ENCODE results near the gene DRP2. TPM values are rescaled to one million over a fixed set of nuclear protein-coding genes. Genes with fewer than 3 reads are reported as not detected.
"Not testable (repeated sequence)": the region's sequence is repeated elsewhere in the genome, so short reads cannot be mapped to it uniquely, and the experiment has no call there.

The DRP2 gene
- total RNA-seq, 1 experiment from 2014 or later, result 0.15 TPM

GRCh38 chrX:101187961-101188360 lies 31.6 kb upstream of the DRP2 start:
- H3K27ac ChIP-seq (ENCODE audit: low read length); H3K9me2 ChIP-seq (replicated peaks; ENCODE audit: low read length); H4K20me1 ChIP-seq (ENCODE audit: low read length); DNase-seq; BruUV-seq (replicated peaks); H3K9me3 ChIP-seq (ENCODE audit: low read length); CTCF ChIA-PET; H2AFZ ChIP-seq (ENCODE audit: low read length); POLR2A ChIA-PET (ENCODE audit: unreplicated experiment); H3K36me3 ChIP-seq (ENCODE audit: low read depth, low read length); H3K79me2 ChIP-seq (ENCODE audit: low read length); intact Hi-C loops (cut with micrococcal nuclease); H3K4me1 ChIP-seq (ENCODE audit: insufficient read depth, low read length); ATAC-seq; H3K9ac ChIP-seq (ENCODE audit: low read length); H3K4me3 ChIP-seq (ENCODE audit: low read length); H3K27me3 ChIP-seq (ENCODE audit: low read length); H3F3A ChIP-seq (ENCODE audit: low read length, unreplicated experiment); H3K4me2 ChIP-seq (ENCODE audit: low read length): not testable (repeated sequence)

GRCh38 chrX:101190736-101191135 lies 28.9 kb upstream of the DRP2 start:
- BruUV-seq (replicated peaks), result no TSS peak
- DNase-seq, result no peak
- no peaks in the 10 kb centered on the region for H4K20me1 ChIP-seq (ENCODE audit: low read length)
- H3K4me1 ChIP-seq (ENCODE audit: insufficient read depth, low read length), result no peaks in the 10 kb centered on the region
- no peak overlapping the region for H2AFZ ChIP-seq (ENCODE audit: low read length)
- H3K36me3 ChIP-seq (ENCODE audit: low read depth, low read length), result no peaks in the 10 kb centered on the region
- no peaks in the 10 kb centered on the region for H3K9me2 ChIP-seq (replicated peaks; ENCODE audit: low read length)
- ATAC-seq, result no peak
- ChIA-PET CTCF (no interaction called here), POLR2A (ENCODE audit: unreplicated experiment) (no interaction called here)
- TF ChIP-seq, protein P1, sequence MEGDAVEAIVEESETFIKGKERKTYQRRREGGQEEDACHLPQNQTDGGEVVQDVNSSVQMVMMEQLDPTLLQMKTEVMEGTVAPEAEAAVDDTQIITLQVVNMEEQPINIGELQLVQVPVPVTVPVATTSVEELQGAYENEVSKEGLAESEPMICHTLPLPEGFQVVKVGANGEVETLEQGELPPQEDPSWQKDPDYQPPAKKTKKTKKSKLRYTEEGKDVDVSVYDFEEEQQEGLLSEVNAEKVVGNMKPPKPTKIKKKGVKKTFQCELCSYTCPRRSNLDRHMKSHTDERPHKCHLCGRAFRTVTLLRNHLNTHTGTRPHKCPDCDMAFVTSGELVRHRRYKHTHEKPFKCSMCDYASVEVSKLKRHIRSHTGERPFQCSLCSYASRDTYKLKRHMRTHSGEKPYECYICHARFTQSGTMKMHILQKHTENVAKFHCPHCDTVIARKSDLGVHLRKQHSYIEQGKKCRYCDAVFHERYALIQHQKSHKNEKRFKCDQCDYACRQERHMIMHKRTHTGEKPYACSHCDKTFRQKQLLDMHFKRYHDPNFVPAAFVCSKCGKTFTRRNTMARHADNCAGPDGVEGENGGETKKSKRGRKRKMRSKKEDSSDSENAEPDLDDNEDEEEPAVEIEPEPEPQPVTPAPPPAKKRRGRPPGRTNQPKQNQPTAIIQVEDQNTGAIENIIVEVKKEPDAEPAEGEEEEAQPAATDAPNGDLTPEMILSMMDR (conservative IDR thresholded peaks at IDR 0.05; ENCODE audit: low read depth, low read length), result no peak
- TF ChIP-seq EZH2 (IDR thresholded peaks at IDR 0.05; ENCODE audit: low read length, unreplicated experiment) (no peak), EZH2phosphoT487 (IDR thresholded peaks at IDR 0.05; ENCODE audit: borderline replicate concordance, low read length) (no peak)
- no peaks in the 10 kb centered on the region for H3K9me3 ChIP-seq (ENCODE audit: low read length)
- H3K27ac ChIP-seq (ENCODE audit: low read length), result no peak overlapping the region
- H3K9ac ChIP-seq (ENCODE audit: low read length), result no peak overlapping the region
- no peaks in the 10 kb centered on the region for H3K27me3 ChIP-seq (ENCODE audit: low read length)
- intact Hi-C loops (cut with micrococcal nuclease), result no loop called here
- no peak overlapping the region for H3K4me3 ChIP-seq (ENCODE audit: low read length)
- H3K4me2 ChIP-seq (ENCODE audit: low read length), result no peak overlapping the region
- no peaks in the 10 kb centered on the region for H3K79me2 ChIP-seq (ENCODE audit: low read length)
- H3F3A ChIP-seq (ENCODE audit: low read length, unreplicated experiment), result no peaks in the 10 kb centered on the region

- ChIA-PET CTCF (no interaction called here), POLR2A (ENCODE audit: unreplicated experiment) (no interaction called here)
- Histone ChIP-seq H3K9me3 (ENCODE audit: low read length) (no peaks in the 10 kb centered on the region), H3K4me2 (ENCODE audit: low read length) (no peak overlapping the region), H3K9ac (ENCODE audit: low read length) (no peak overlapping the region), H3F3A (ENCODE audit: low read length, unreplicated experiment) (no peaks in the 10 kb centered on the region), H3K4me1 (ENCODE audit: insufficient read depth, low read length) (no peaks in the 10 kb centered on the region), H3K27ac (ENCODE audit: low read length) (no peak overlapping the region), H3K27me3 (ENCODE audit: low read length) (no peaks in the 10 kb centered on the region), H3K36me3 (ENCODE audit: low read depth, low read length) (no peaks in the 10 kb centered on the region), H4K20me1 (ENCODE audit: low read length) (no peaks in the 10 kb centered on the region), H2AFZ (ENCODE audit: low read length) (no peak overlapping the region), H3K9me2 (replicated peaks; ENCODE audit: low read length) (no peaks in the 10 kb centered on the region), H3K79me2 (ENCODE audit: low read length) (no peaks in the 10 kb centered on the region), H3K4me3 (ENCODE audit: low read length) (no peak overlapping the region)
- ATAC-seq (no peak), DNase-seq (no peak)
- BruUV-seq (replicated peaks), result no TSS peak
- no peak for TF ChIP-seq EZH2 (IDR thresholded peaks at IDR 0.05; ENCODE audit: low read length, unreplicated experiment)
- no peak for TF ChIP-seq EZH2phosphoT487 (IDR thresholded peaks at IDR 0.05; ENCODE audit: borderline replicate concordance, low read length)
- TF ChIP-seq, protein P1 (conservative IDR thresholded peaks at IDR 0.05; ENCODE audit: low read depth, low read length), result no peak
- intact Hi-C loops (cut with micrococcal nuclease), result no loop called here
These were observed 28.3 kb upstream of the DRP2 start for GRCh38 chrX:101191217-101191750.
